Activated CD8-positive, alpha-beta memory T cell treated with anti-CD3 and anti-CD28 coated beads, Interleukin-2, amount 50 U/mL, for 1 hour (primary cell): ENCODE measurements around the gene EIF4EBP3.

Source experiments
- DNase-seq: peaks from one replicate; pipeline ENCODE4 v3.0.0-alpha.2; 2020; ENCODE audit errors: extremely low read depth

EIF4EBP3 gene

DNA sequence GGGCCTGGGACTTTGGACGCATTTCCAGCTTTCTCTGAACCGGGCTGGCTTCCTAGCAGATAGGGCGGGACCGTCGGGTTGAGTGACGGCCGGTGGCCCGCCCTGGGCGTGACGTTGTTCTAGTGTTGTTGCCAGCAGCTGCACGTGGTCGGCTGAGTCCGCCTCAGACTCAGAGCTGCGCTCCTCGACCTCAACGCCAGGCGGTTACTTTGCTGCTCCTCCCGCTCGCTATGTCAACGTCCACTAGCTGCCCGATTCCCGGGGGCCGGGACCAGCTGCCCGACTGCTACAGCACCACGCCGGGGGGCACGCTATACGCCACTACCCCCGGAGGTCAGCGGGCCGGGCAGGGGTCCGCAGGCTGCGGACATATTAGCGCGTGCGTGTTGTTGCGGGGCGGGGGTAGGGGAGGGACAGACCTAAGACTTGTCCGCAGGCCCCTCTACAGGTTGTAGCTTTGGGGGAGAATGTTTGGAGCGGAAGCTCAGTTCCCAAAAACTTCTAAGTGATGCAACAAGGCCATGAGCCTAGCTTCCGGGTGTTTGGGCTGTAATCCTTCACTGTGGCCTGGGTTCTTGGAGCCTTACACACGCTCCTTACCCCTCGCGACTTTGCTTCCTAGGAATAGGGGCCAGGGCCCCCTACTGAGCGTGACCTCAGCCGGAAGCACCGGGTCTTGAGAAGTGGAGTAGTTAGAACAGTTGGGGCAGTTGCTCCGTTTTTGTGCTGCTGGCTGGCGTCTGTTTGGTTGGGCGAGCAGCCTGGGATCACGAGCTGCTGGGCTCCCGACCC, at the start of gene EIF4EBP3:
TSS of gene EIF4EBP3 (plus strand) at position 155 of the 792 bp plus-strand sequence. CDS start at position 231, 76 bp downstream.
- DNase-seq: peak; percentile 63

DNA sequence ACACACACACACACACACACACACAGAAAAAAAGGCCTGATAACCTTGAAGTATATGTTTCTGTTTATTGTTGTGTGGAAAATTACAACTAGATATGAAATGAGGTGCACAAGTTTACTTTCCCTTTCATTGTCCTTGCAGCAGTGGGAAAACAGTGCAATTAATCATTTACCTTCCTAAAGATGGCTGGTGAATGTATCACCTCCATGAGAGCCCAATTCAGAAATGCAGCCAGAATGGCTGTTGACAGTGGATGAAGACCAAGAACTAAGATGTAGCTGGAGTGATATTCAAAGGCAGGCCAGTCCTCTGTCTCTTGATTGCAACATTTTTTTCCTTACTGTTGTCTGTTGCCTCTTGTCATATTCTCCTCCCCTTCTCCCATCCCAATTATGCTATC, 49.6 kb upstream of the EIF4EBP3 start:
- DNase-seq: no peak

DNA sequence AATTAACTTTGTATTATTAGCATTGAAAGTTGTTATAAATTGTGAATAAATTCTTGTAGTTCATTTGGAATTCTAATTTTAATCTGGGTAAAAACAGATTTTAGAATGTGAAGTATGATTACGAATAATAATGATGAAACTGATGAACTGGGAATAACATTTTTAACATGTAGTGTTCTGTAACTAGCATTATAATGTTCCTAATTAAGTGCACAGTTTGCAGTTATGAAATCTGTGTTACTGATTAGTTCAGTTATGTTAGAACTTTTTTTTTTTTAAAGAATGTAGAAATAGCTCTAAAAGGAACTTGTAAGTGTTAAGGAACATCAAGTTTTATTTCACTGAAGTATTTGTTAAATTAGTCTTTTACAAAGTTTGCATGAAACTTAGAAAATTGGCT, 48.9 kb upstream of the EIF4EBP3 start:
- DNase-seq: no peak

DNA sequence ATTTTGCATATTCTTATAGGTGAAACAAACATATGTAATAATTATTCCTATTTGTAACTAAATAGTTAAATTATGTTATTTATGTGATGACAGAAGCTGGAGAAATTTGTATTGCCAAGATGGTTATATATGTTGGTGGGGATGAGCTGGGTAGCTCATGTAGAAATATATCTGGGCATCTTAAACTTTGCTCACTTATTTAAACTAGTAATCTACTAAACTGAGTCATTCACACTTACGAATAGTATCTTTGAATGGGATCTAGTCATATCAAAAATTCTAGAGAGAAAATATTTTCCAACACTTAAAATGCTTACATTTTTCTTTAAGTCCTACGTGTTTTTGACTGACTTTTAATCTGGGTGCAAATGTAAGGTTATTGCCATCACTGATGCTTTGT, 44.6 kb upstream of the EIF4EBP3 start:
- no peak for DNase-seq

GRCh38 chr5:140509898-140510297, 37.6 kb upstream of the EIF4EBP3 start:
- no peak for DNase-seq

- no peak for DNase-seq
Observed at GRCh38 chr5:140513124-140513523, 34.3 kb upstream of the EIF4EBP3 start.

- no peak for DNase-seq
Observed at GRCh38 chr5:140524003-140524402, 23.5 kb upstream of the EIF4EBP3 start.

DNA sequence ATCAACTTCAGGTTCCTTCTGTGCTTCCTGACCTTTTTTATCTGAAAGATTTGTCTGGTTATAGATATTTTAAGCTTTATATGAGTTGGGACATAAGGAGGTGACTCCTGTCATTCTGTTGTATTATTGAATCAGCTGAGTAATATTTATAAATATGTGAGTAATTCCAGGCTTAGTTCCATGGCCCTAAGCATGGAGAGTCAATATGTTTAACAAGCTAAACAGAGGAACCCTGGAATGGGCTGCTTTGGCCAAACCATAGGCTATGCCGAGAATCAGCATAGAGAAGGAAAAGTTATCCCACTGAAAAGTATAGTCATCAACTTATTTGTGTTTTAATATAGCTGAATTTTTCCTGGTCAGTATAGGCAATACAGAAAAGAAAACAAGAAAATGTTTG, 7.2 kb upstream of the EIF4EBP3 start:
- no peak for DNase-seq

- no peak for DNase-seq
Observed at GRCh38 chr5:140542972-140543371, 4.5 kb upstream of the EIF4EBP3 start.

DNA sequence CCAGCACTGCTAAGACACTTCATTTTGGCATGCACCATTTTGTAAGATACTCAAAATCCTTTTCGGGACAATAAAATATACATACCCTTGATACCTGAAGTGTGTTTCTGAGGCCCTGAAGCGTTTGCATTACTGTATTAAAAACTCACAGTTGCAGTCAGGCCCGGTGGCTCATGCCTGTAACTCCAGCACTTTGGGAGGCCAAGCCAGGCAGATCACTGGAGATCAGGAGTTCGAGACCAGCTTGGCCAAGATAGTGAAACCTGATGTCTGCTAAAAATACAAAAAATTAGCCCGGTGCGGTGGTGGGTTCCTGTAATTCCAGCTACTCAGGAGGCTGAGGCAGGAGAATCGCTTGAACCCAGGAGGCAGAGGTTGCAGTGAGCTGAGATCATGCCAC, 2.5 kb upstream of the EIF4EBP3 start:
- no peak for DNase-seq

DNA sequence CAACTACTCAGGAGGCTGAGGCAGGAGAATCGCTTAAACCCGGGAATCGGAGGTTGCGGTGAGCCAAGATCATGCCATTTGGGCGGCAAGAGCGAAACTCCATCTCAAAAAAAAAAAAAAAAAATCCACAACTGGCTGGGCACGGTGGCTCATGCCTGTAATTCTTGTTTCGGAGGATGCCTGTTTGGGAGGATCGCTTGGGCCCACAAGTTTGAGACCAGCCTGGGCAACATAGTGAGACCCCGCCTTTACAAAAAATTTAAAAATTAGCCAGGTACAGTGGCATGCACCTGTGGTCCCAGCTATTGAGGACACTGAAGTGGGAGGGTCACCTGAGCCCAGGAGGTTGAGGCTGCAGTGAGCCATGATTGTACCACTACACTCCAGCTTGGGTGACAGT, 1.9 kb upstream of the EIF4EBP3 start:
- no peak for DNase-seq

- DNase-seq: no peak
Observed at GRCh38 chr5:140546851-140547507, 483 bp upstream of the EIF4EBP3 start.

DNA sequence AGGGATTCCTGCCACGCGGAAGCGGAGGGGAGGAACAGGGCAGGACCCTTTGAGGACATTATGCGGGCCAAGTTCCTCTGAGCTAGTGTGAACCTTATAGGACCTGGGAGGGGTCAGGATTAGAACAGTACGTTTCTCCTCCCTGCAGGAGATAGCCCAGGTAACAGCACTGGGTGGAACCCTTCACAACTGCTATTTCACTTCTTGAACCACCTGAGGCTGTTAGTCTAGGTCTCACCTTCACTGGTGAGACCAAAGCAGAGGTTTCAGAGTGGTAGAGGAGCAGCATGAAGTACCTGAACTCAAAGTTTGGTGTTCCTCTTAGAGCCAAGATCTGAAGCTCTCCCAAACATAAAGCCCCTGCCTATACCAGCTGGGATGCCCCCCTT, 832 bp downstream of the EIF4EBP3 start:
- no peak for DNase-seq

DNA sequence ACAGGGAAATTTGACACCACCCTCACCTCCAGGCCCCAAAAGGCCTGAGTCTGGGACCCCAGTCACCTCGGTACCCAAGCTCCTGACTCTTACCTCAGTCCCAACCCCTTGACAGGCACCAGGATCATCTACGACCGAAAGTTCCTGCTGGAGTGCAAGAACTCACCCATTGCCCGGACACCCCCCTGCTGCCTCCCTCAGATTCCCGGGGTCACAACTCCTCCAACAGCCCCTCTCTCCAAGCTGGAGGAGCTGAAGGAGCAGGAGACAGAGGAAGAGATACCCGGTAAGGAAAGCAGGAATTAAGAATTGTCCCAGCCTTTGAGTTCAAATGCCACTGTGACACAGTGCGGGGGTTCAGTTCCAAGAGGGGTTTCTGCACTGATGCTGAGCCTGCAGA, 1.3 kb downstream of the EIF4EBP3 start:
- no peak for DNase-seq

DNA sequence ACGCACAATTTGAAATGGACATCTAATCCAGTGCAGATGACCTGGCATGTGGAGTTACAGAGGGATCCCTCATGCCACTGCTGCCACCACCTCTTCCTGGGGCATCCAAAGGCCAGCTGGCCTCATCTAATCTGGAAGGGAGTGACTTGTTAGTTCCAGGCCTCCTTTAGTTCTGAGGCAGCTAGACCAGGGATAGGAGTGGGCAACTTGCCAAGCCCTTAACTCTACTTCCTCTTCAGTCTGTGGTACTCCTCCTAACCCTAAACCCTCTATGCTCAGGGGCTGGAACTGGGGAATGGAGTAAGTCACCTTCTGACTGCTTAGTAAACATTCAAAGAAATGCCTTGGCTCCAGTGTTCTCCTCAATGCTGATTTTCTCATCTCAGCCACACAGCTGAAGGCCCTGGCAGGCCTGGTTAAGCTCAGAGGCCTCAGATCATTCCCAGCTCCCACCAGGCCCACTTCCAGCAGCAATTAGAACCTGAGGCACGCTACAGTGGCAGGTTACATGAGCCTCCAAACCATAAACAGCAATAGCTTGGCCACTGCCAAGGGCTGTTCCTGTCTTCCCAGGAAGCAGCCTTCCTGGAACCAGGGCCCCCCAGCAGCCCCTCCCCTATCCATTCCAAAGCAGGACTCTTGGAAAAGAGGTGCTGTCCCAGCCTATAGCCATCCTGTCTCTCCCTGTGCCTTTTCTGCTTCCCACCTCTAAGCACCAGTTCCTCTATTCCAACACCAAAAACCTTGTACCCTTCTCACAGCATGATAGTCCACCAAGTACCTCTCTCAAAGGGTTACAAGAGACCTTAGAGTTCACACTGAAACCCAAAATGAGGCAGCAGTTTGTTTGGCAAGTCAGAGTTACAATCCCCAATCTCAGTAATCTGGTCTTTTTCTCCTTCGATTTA, 2.0 kb downstream of the EIF4EBP3 start:
- DNase-seq: no peak

GRCh38 chr5:140550147-140551079, 3.0 kb downstream of the EIF4EBP3 start:
- no peak for DNase-seq

- DNase-seq: no peak
Observed at GRCh38 chr5:140551872-140552271, 4.4 kb downstream of the EIF4EBP3 start.

DNA sequence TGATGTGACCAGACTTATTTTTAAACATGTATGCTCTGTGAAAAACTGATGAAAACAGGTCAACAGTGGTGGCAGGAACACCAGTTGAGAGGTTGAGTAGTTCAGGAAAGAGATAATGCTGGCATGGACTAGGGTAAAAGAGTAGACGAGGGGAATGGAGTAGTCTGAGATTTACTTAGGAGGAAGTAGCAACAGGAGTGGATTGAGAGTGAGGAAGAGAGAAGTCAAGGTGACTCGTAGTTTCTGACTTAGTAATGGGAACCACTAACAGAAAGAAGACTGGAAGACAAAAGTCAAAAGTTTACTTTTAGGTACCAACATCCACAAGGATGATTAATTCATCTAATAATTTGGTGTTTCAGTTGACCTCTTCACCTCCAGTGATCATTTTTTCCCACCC, 6.2 kb downstream of the EIF4EBP3 start:
- no peak for DNase-seq

- no peak for DNase-seq
Observed at GRCh38 chr5:140554454-140554853, 7.0 kb downstream of the EIF4EBP3 start.

GRCh38 chr5:140555747-140556312, 8.4 kb downstream of the EIF4EBP3 start:
- no peak for DNase-seq

DNA sequence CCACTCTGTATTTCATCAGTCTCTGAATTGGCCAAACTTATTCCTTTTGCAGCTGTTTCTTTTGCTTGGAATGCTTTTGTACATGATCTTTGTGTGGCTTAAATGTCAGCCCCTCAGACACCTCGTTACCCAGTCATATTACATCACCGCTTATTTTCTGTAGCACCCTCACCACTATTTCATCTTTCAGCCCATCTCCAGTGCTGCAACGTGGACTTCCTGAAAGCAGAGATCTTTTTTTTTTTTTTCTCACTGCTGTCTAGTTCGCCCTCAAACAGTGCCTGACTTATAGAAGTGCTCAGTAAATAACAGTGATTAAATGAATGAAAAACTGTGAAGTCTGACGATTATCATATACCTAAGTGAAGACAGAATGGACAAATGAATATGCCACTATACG, 9.0 kb downstream of the EIF4EBP3 start:
- DNase-seq: no peak
